Astrocyte of the cerebellum (primary cell): Measurements from ENCODE around the gene UGT2B7.

Experiments used
- DNase-seq: peaks from one replicate; pipeline ENCODE4 v3.0.0-alpha.2; 2011; ENCODE audit warnings: low read depth
- H3K4me3 ChIP-seq: 2 replicates; pipeline ENCODE4 v1.5.1; 2011; ENCODE audit warnings: mild to moderate bottlenecking, low read depth, low read length, moderate library complexity
- CTCF ChIP-seq: IDR thresholded peaks from 2 replicates; pipeline ENCODE4 v1.5.1; 2012; ENCODE audit warnings: low read length, low read depth, moderate library complexity, mild to moderate bottlenecking; ENCODE audit errors: missing control alignments
- in situ Hi-C: cut with HindIII; loops from 2 replicates; pipeline ENCODE4 v1.10.0; 2017; ENCODE audit warnings: low sequenced_read_pairs

Gene UGT2B7

GRCh38 chr4:69141320-69141719 lies 45.0 kb downstream of the UGT2B7 start:
- no peak overlapping the region for H3K4me3 ChIP-seq
- in situ Hi-C loops, result loop anchor here (5.0 kb wide), 1 partner anchor 306 kb away; no protein-coding TSS in a partner anchor
- no peak for DNase-seq
- no peak for TF ChIP-seq CTCF

GRCh38 chr4:69147334-69147733 lies 51.1 kb downstream of the UGT2B7 start:
- in situ Hi-C loops, result no loop called here
- no peak for TF ChIP-seq CTCF

GRCh38 chr4:69154021-69154420 lies 57.7 kb downstream of the UGT2B7 start:
- no peak for DNase-seq
- H3K4me3 ChIP-seq, result no peak overlapping the region
- in situ Hi-C loops, result no loop called here
- TF ChIP-seq CTCF, result no peak

More at GRCh38 chr4:69147334-69147733, 51.1 kb downstream of the UGT2B7 start:
- no peak overlapping the region for H3K4me3 ChIP-seq
- no peak for DNase-seq

- peak; percentile 35 for TF ChIP-seq CTCF
- no peak for DNase-seq
- in situ Hi-C loops, result no loop called here
- H3K4me3 ChIP-seq, result no peak overlapping the region
These were observed 60.6 kb downstream of the UGT2B7 start for GRCh38 chr4:69156913-69157312.
